ENCODE results near the gene BMP7.

Gene BMP7

DNA sequence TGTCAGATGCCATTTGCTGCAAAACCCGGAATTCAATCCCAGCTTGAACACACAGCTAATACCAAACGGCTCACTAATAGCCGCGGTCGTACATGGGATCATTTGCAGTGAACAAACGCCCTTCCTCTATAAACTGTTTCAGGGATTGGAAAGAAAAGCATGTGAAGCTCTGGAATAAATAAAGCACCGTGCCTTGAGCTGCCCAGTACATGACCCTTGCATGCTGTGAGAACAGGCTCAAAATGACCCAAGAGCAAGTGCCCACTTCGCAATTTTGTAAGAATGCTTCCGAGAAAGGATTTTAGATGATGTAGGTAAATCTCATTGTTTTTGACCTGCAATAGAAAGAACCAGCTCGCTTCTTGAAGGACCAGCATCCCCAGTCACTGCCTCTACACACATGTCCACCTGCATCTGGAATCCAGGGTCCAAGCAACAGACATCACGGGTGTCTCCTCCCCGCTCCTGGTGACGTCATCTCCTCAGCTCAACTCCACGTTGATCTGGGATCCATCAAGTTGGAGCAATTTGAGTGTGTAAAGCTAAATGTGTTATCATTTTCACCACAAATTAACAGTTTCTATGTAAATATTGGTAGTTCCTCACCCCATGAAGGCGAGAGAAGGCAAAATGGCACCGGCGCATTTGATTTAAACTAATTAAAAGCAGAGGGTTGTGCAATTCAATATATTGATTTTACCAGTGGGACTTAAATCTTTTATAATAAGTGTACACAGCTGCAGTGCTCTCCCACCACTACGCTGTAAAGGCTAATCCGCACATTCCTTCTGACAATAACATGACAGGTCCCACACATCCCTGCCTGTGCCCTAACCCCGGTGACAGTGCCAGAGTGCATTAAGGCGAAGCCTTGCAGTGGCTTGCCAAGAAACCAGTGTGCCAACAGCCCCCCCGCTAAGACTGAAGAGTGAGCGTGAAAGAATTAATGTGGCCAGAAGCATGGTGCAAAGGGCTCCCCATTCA is 6.2 kb downstream of the BMP7 start:
- DNase-seq (ENCODE audit: extremely low read depth, low read depth): no peak

DNA sequence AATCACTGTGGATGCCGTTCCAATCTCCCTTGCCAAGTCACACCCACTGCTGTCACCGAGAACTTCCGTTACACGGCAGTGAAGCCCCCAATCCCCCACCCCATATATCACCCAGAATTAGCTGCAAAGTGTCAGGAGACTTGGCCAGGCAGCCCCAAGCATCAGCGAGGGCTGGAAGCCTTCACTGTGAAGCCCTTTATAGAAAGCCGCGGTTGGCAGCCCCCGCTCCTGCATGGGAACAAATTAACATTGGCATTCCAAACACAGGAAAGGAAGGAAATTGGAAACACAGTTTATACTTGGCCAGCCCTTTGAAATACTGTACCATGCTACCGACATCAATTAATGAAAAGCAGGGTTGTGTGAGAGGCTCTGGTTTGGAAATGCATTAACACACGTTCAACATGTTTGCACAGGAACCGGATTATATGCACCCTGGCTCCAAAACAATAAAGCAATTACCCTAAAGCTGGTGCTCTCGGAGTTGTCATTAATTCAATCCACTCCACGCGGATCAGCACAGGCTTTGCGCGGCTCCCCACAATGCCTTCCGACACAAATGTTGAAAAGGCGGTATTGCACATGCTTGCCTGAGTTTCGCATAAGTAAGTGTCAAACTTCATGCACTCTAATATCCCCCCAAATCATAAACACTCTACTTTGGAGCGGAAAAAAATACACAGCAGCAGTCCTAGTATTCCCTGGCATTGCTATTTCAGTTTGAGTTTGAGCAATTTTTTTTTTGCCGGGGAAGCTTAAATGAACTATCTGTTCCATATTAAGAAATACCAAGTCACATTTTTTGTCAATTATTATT is 7.1 kb downstream of the BMP7 start:
- DNase-seq (ENCODE audit: extremely low read depth, low read depth): no peak

More for the DNA sequence above, 6.2 kb downstream of the BMP7 start:
- TF ChIP-seq, protein P1, sequence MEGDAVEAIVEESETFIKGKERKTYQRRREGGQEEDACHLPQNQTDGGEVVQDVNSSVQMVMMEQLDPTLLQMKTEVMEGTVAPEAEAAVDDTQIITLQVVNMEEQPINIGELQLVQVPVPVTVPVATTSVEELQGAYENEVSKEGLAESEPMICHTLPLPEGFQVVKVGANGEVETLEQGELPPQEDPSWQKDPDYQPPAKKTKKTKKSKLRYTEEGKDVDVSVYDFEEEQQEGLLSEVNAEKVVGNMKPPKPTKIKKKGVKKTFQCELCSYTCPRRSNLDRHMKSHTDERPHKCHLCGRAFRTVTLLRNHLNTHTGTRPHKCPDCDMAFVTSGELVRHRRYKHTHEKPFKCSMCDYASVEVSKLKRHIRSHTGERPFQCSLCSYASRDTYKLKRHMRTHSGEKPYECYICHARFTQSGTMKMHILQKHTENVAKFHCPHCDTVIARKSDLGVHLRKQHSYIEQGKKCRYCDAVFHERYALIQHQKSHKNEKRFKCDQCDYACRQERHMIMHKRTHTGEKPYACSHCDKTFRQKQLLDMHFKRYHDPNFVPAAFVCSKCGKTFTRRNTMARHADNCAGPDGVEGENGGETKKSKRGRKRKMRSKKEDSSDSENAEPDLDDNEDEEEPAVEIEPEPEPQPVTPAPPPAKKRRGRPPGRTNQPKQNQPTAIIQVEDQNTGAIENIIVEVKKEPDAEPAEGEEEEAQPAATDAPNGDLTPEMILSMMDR (IDR thresholded peaks at IDR 0.05; ENCODE audit: low read depth, low read length): no peak

DNA sequence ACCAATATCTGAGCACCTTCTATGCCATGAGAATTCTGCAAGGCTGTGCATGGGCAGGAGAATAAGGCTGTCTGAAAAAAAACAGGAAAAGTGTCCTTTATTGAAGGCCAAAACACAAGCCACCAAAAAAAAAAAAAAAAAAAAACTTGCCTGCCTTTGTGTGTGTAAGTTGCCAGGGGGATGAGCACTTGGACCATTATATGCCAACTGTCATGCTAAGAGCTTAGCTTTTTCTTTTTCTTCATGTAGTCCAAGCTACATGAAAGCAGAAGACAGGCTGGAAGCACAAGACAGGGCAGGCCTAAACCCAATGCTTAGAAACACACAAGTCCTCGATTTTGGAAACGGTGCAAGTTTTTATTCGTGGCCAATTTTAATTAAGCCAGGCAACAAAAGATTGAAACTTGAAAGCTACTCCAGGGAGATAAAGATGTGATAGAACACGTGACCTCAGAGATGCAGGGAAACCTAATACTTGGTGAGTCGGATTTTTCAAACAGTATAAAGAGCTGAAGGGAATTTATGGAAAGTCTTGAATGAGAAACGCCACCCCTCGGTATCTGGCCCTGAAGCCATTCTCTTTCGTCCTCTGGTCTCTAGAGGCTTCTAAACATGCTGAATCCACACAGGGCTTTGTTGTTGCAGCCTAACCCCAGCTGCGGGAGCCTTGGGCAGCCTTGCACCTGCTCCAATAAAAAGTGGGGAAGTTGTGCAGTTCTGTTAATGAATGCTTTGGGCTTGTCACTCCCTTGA is 8.6 kb downstream of the BMP7 start:
- DNase-seq (ENCODE audit: extremely low read depth, low read depth): no peak
- TF ChIP-seq, protein P1 (IDR thresholded peaks at IDR 0.05; ENCODE audit: low read depth, low read length): no peak

More for the DNA sequence above, 7.1 kb downstream of the BMP7 start:
- TF ChIP-seq, protein P1 (IDR thresholded peaks at IDR 0.05; ENCODE audit: low read depth, low read length): no peak

DNA sequence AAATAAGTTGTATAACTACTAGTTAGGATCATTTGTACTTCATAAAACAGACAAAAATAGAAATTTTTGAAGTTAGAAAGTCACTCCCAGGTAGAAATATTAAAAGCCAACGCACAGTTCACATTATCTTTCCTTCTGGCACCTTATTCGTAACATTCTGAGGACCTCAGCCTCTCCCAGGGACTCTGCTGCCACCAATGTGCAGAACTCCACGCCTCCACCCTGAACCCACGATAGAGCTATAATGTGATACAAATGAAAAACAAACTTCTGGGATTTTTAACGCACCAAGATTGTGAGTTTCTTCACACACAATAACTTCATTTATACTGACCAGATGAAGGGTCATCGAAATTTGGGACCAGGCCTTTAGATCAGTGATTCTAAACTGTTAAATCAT is 9.5 kb downstream of the BMP7 start:
- TF ChIP-seq, protein P1 (IDR thresholded peaks at IDR 0.05; ENCODE audit: low read depth, low read length): no peak
- no peak for DNase-seq (ENCODE audit: extremely low read depth, low read depth)

DNA sequence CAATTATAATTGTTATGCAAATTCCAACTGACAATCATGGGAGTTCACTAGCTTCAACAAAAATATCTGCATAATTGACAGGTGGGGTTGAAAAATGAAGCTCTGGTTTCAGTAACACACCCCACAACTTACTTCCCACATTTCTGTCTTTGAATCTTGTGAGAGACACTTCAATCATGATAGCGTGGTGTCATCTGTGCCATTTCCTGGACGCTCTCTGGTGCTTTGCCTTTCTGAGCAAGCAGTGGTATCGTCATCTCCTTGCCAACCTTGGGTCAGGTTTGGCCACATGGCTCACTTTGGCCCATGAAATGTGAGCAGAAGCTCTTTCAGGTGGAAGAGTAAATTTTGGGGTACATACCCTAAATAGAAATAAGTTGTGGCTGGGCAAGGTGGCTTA is 10.2 kb downstream of the BMP7 start:
- no peak for DNase-seq (ENCODE audit: extremely low read depth, low read depth)
- TF ChIP-seq, protein P1 (IDR thresholded peaks at IDR 0.05; ENCODE audit: low read depth, low read length): no peak

DNA sequence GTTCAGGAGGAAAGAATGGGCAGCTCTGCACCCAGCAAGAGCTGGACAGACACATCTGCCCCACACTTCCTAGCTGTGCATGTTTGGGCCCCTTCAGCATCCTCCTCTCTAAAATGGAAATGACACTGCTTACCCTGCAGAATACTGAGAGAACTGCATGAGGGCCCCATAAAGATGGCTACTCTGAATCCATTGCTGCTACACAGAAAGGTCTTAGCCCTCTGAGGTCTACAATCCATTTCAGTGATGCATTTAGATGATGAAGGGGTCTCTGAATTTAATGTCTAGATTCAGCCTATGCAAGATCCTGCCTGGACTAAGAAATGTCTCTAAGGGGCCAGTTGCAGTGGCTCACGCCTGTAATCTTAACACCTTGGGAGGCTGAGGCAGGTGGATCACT is 11.3 kb downstream of the BMP7 start:
- no peak for DNase-seq (ENCODE audit: extremely low read depth, low read depth)
- TF ChIP-seq, protein P1 (IDR thresholded peaks at IDR 0.05; ENCODE audit: low read depth, low read length): no peak

All from AG09319 (cell line).